ENCODE measurements around the gene AHNAK2.

The AHNAK2 gene

GRCh38 chr14:105015905-105016304 is 37.7 kb upstream of the AHNAK2 start:
- peaks cover 7% of the 10 kb centered on the region for H3K36me3 ChIP-seq (ENCODE audit: low read length)
- H3K27me3 ChIP-seq (ENCODE audit: low read length) = no peaks in the 10 kb centered on the region
- no peak for TF ChIP-seq CTCF (IDR thresholded peaks at IDR 0.05; ENCODE audit: insufficient read depth, low read length, poor library complexity, severe bottlenecking)
- H3K4me3 ChIP-seq (ENCODE audit: insufficient read depth, low read length, poor library complexity, severe bottlenecking) = peak overlapping the region; percentile 2
- H3K9me3 ChIP-seq (ENCODE audit: insufficient read depth, low read length) = no peaks in the 10 kb centered on the region
- peaks cover 99% of the 10 kb centered on the region for H3K79me2 ChIP-seq (ENCODE audit: insufficient read depth, low read length)
- peak overlapping the region; percentile 28; the same call in 1 of the 2 replicates for H3K27ac ChIP-seq (ENCODE audit: low read depth, low read length)
- H3K9ac ChIP-seq (ENCODE audit: low read length) = peak overlapping the region; percentile 100
- H2AFZ ChIP-seq (ENCODE audit: low read depth, low read length, severe bottlenecking) = no peak overlapping the region
- H3K4me2 ChIP-seq (ENCODE audit: low read depth, low read length, poor library complexity, severe bottlenecking) = peak overlapping the region; percentile 90
- peaks cover 18% of the 10 kb centered on the region for H3F3A ChIP-seq (ENCODE audit: insufficient read depth)
- no peaks in the 10 kb centered on the region for H3K9me2 ChIP-seq (replicated peaks; ENCODE audit: insufficient read depth, low read length)
- peaks cover 42% of the 10 kb centered on the region for H4K20me1 ChIP-seq (ENCODE audit: low read depth, low read length)

GRCh38 chr14:105015242-105015641 is 37.1 kb upstream of the AHNAK2 start:
- H3K36me3 ChIP-seq (ENCODE audit: low read length) = peaks cover 7% of the 10 kb centered on the region
- peak overlapping the region; percentile 90 for H3K4me2 ChIP-seq (ENCODE audit: low read depth, low read length, poor library complexity, severe bottlenecking)
- H2AFZ ChIP-seq (ENCODE audit: low read depth, low read length, severe bottlenecking) = no peak overlapping the region
- H4K20me1 ChIP-seq (ENCODE audit: low read depth, low read length) = peaks cover 49% of the 10 kb centered on the region
- no peaks in the 10 kb centered on the region for H3K9me2 ChIP-seq (replicated peaks; ENCODE audit: insufficient read depth, low read length)
- H3K27ac ChIP-seq (ENCODE audit: low read depth, low read length) = peak overlapping the region; percentile 50
- TF ChIP-seq CTCF (IDR thresholded peaks at IDR 0.05; ENCODE audit: insufficient read depth, low read length, poor library complexity, severe bottlenecking) (no peak), EZH2phosphoT487 (conservative IDR thresholded peaks at IDR 0.05; ENCODE audit: low read length) (no peak)
- H3K79me2 ChIP-seq (ENCODE audit: insufficient read depth, low read length) = peaks cover 100% of the 10 kb centered on the region
- H3K27me3 ChIP-seq (ENCODE audit: low read length) = no peaks in the 10 kb centered on the region
- H3K4me3 ChIP-seq (ENCODE audit: insufficient read depth, low read length, poor library complexity, severe bottlenecking) = peak overlapping the region; percentile 37
- peak overlapping the region; percentile 100 for H3K9ac ChIP-seq (ENCODE audit: low read length)
- H3F3A ChIP-seq (ENCODE audit: insufficient read depth) = peaks cover 18% of the 10 kb centered on the region
- no peaks in the 10 kb centered on the region for H3K9me3 ChIP-seq (ENCODE audit: insufficient read depth, low read length)

- Histone ChIP-seq H3K36me3 (ENCODE audit: low read length) (peaks cover 7% of the 10 kb centered on the region), H3F3A (ENCODE audit: insufficient read depth) (peaks cover 18% of the 10 kb centered on the region), H3K9me3 (ENCODE audit: insufficient read depth, low read length) (no peaks in the 10 kb centered on the region), H3K27ac (ENCODE audit: low read depth, low read length) (peak overlapping the region; percentile 50), H2AFZ (ENCODE audit: low read depth, low read length, severe bottlenecking) (no peak overlapping the region), H3K27me3 (ENCODE audit: low read length) (no peaks in the 10 kb centered on the region), H3K79me2 (ENCODE audit: insufficient read depth, low read length) (peaks cover 100% of the 10 kb centered on the region), H4K20me1 (ENCODE audit: low read depth, low read length) (peaks cover 55% of the 10 kb centered on the region), H3K9ac (ENCODE audit: low read length) (peak overlapping the region; percentile 100), H3K9me2 (replicated peaks; ENCODE audit: insufficient read depth, low read length) (no peaks in the 10 kb centered on the region), H3K4me3 (ENCODE audit: insufficient read depth, low read length, poor library complexity, severe bottlenecking) (peak overlapping the region; percentile 37), H3K4me2 (ENCODE audit: low read depth, low read length, poor library complexity, severe bottlenecking) (peak overlapping the region; percentile 90)
- TF ChIP-seq CTCF (IDR thresholded peaks at IDR 0.05; ENCODE audit: insufficient read depth, low read length, poor library complexity, severe bottlenecking) (no peak), EZH2phosphoT487 (conservative IDR thresholded peaks at IDR 0.05; ENCODE audit: low read length) (no peak)
Observed at GRCh38 chr14:105014631-105015030, 36.5 kb upstream of the AHNAK2 start.
